Activated B cell treated with CpG ODN at 0.5 μM for 24 hours (primary cell): ENCODE results near the gene IPO9. TPM values are rescaled to one million over a fixed set of nuclear protein-coding genes. Genes with fewer than 3 reads are reported as not detected.

Source experiments
- ATAC-seq: fragments of 200-7000 bp; cut with Tn5 transposase; one replicate; pipeline ENCODE4 v1.10.0; 2021; ENCODE audit warnings: low read depth, mild to moderate bottlenecking, moderate library complexity
- CTCF ChIA-PET: fragments of 350-600 bp; sonication (Branson Sonifier 250); formaldehyde crosslinking; loops from one replicate; lab custom pipeline; 2021; ENCODE audit warnings: antibody characterized with exemption; lab: Charles Lee
- POLR2A ChIA-PET: fragments of 350-600 bp; sonication (Branson Sonifier 250); formaldehyde crosslinking; loops from one replicate; lab custom pipeline; 2021; ENCODE audit warnings: antibody characterized with exemption; lab: Charles Lee
- DNase-seq: peaks from one replicate; pipeline ENCODE4 v3.0.0; 2022
- H3K27ac Mint-ChIP-seq: one replicate; pipeline ENCODE4 v1.8.0; 2020; ENCODE audit warnings: mixed read lengths
- H3K27me3 Mint-ChIP-seq: one replicate; pipeline ENCODE4 v1.8.0; 2021; ENCODE audit warnings: mixed read lengths
- H3K36me3 Mint-ChIP-seq: one replicate; pipeline ENCODE4 v1.8.0; 2021; ENCODE audit warnings: low read depth, mixed read lengths
- H3K4me1 Mint-ChIP-seq: one replicate; pipeline ENCODE4 v1.8.0; 2021; ENCODE audit warnings: mixed read lengths
- H3K4me3 Mint-ChIP-seq: one replicate; pipeline ENCODE4 v1.8.0; 2020; ENCODE audit warnings: mild to moderate bottlenecking, mixed read lengths
- H3K9me3 Mint-ChIP-seq: one replicate; pipeline ENCODE4 v1.8.0; 2020; ENCODE audit warnings: mixed read lengths
- CTCF ChIP-seq: fragments of 200-600 bp; IDR thresholded peaks from one replicate; pipeline ENCODE4 v1.8.0; 2022; ENCODE audit warnings: antibody characterized with exemption, mild to moderate bottlenecking
- intact Hi-C: fragments of 100-400 bp; cut with micrococcal nuclease; formaldehyde crosslinking; loops from one replicate; pipeline ENCODE4 v1.15.1; 2024
- total RNA-seq: library from RNA; stranded (reverse); gene quantifications from 2 replicates; pipeline ENCODE4 v1.2.3, GENCODE V29; 2022

IPO9 gene
- total RNA-seq, 1 donor from 2014 or later, result 48.2 TPM

GRCh38 chr1:201885531-201886075, 56.6 kb downstream of the IPO9 start:
- Mint-ChIP-seq H3K27ac (no peak overlapping the region), H3K4me3 (no peak overlapping the region), H3K4me1 (peaks cover 35% of the 10 kb centered on the region), H3K36me3 (no peaks in the 10 kb centered on the region), H3K27me3 (peaks cover 29% of the 10 kb centered on the region), H3K9me3 (no peaks in the 10 kb centered on the region)
- ATAC-seq (no peak), DNase-seq (no peak)
- POLR2A ChIA-PET, result no interaction called here
- intact Hi-C loops, result no loop called here
- CTCF ChIA-PET, result interaction anchor here (1.0 to 1.7 kb wide), 3 partner anchors 8 to 86 kb away, joined by 3 to 7 read pairs (median 4); no protein-coding TSS in a partner anchor
- no peak for TF ChIP-seq CTCF

DNA sequence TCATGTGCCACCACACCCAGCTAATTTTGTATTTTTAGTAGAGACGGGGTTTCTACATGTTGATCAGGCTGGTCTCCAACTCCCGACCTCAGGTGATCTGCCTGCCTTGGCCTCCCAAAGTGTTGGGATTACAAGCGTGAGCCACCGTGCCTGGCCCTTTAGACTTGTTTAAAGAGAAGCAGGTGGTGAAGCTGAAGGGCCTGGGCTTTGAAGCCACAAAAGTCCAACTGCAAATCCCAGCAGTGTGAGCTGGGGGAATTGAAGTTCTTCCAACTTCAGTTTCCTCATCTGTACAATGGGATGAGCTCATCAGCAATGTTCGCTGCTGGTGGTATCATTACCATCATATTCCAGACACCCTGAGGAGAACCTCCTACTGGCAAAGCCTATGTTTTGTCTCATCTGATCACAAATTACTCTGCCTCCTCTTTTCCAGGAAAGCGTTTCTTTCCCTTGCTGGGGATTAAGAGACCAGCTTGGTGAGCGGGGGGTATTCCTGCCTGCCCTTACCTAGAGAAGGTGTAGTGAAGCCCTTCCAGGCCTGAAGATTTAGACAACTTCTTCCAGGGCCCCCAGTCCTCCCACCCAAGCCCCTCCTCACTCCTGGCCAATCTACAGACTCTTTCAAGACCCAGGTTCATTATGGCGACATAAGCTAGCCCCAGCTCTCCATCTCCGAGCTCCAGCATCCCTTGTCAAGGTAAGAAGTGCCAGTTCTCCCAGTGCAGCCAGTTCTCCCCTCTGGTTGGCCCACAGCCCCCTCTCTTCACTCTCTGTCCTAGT, 57.3 kb downstream of the IPO9 start:
- intact Hi-C loops, result no loop called here
- Mint-ChIP-seq H3K4me1 (peaks cover 35% of the 10 kb centered on the region), H3K36me3 (no peaks in the 10 kb centered on the region), H3K27ac (peak overlapping the region; percentile 6), H3K27me3 (peaks cover 35% of the 10 kb centered on the region), H3K4me3 (no peak overlapping the region), H3K9me3 (no peaks in the 10 kb centered on the region)
- ATAC-seq (no peak), DNase-seq (no peak)
- TF ChIP-seq CTCF, result no peak
- CTCF ChIA-PET, result interaction anchor here (1.0 to 1.7 kb wide), 3 partner anchors 8 to 86 kb away, joined by 3 to 7 read pairs (median 4); no protein-coding TSS in a partner anchor
- POLR2A ChIA-PET, result interaction anchor here (0.6 kb wide), 1 partner anchor 18 kb away, joined by 3 read pairs; no protein-coding TSS in a partner anchor

- ChIA-PET POLR2A (interaction anchor here (0.6 kb wide), 1 partner anchor 93 kb away, joined by 4 read pairs; no protein-coding TSS in a partner anchor), CTCF (interaction anchor here (1.4 to 1.7 kb wide), 2 partner anchors 8 to 85 kb away, joined by 3 to 7 read pairs; no protein-coding TSS in a partner anchor)
- H3K27ac Mint-ChIP-seq, result no peak overlapping the region
- peaks cover 30% of the 10 kb centered on the region for H3K4me1 Mint-ChIP-seq
- no peak for DNase-seq
- no peak for ATAC-seq
- H3K27me3 Mint-ChIP-seq, result peaks cover 44% of the 10 kb centered on the region
- H3K36me3 Mint-ChIP-seq, result no peaks in the 10 kb centered on the region
- no peak overlapping the region for H3K4me3 Mint-ChIP-seq
- intact Hi-C loops, result no loop called here
- TF ChIP-seq CTCF, result no peak
- no peaks in the 10 kb centered on the region for H3K9me3 Mint-ChIP-seq
These were observed 58.3 kb downstream of the IPO9 start for GRCh38 chr1:201887116-201887866.

- ATAC-seq (peak; percentile 73), DNase-seq (no peak)
- no peak for TF ChIP-seq CTCF
- Mint-ChIP-seq H3K4me3 (peak within 1 kb of the TSS; percentile 67), H3K27me3 (peaks cover 50% of the 10 kb centered on the region), H3K27ac (no peak within 1 kb of the TSS), H3K36me3 (no peaks in the 10 kb centered on the region), H3K4me1 (peaks cover 18% of the 10 kb centered on the region), H3K9me3 (no peaks in the 10 kb centered on the region)
- CTCF ChIA-PET, result interaction anchor here (1.3 kb wide), 1 partner anchor 11 kb away, joined by 4 read pairs; no protein-coding TSS in a partner anchor
- POLR2A ChIA-PET, result no interaction called here
- intact Hi-C loops, result no loop called here
These were observed 59.5 kb downstream of the IPO9 start, which contains the start of gene SHISA4 for GRCh38 chr1:201888282-201889089. Gene SHISA4 (plus strand): TSS chr1:201888898. CDS start chr1:201888995, 97 bp downstream.
